Measurements from ENCODE around the gene MRPL18. TPM values are rescaled to one million over a fixed set of nuclear protein-coding genes. Genes with fewer than 3 reads are reported as not detected.

Gene MRPL18
- total and polyA plus RNA-seq, 2 donors (not counting 3 experiments of a cell fraction or from before 2014, with no cell fraction given): 55.4 to 70.7 TPM

DNA sequence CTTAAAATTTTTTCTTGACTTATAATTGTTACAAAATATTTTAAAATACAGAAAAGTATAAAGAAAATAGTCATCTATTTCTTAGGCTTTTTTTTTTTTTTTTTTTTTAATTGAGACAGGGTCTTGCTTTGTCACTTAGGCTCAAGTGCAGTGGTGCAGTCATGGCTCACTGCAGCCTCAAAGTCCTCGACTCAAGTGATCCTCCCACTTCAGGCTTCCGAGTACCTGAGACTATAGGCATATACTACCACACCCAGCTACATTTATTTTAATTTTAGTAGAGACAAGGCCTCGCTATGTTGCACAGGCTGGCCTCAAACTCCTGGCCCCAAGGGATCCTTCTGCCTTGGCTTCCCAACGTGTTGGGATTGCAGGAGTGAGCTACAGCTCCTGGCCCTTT, 33.8 kb upstream of the MRPL18 start:
- Histone ChIP-seq H3K4me3 (replicated peaks in 1 of 3; ENCODE audit: insufficient read depth in 1 of 3, low read depth in 1 of 3, low read length in 3 of 3) (no peak overlapping the region), H2AFZ (ENCODE audit: low read depth, low read length) (no peak overlapping the region), H3K27me3 (ENCODE audit: control insufficient read depth in 2 of 2, insufficient read depth in 2 of 2, low read length in 2 of 2) (no peaks in the 10 kb centered on the region), H4K20me1 (replicated peaks; ENCODE audit: control insufficient read depth, extremely low read depth, insufficient read depth, low read length) (no peaks in the 10 kb centered on the region), H3K9me1 (replicated peaks; ENCODE audit: control insufficient read depth, extremely low read depth, insufficient read depth, low read length) (no peaks in the 10 kb centered on the region), H3K4me2 (ENCODE audit: insufficient read depth, low read length) (no peak overlapping the region), H3K79me2 (ENCODE audit: control insufficient read depth, insufficient read depth, low read length) (peaks cover 10% of the 10 kb centered on the region), H3K4me1 (ENCODE audit: control insufficient read depth, extremely low read depth, insufficient read depth, low read length) (peaks cover 13% of the 10 kb centered on the region), H3K9me3 (replicated peaks; ENCODE audit: control insufficient read depth, insufficient read depth, low read length) (no peaks in the 10 kb centered on the region), H3K27ac (ENCODE audit: insufficient read depth, low read depth, low read length) (no peak overlapping the region), H3K36me3 (ENCODE audit: control insufficient read depth in 2 of 2, extremely low read depth in 1 of 2, insufficient read depth in 2 of 2, low read length in 2 of 2) (peaks cover 18 to 22% of the 10 kb centered on the region in 2 experiments), H3K9ac (replicated peaks; ENCODE audit: extremely low read depth, insufficient read depth, low read length) (no peak overlapping the region)
- TF ChIP-seq POLR2AphosphoS5 (IDR thresholded peaks at IDR 0.05; ENCODE audit: insufficient read depth, low read depth, low read length) (no peak), EZH2 (IDR thresholded peaks at IDR 0.05; ENCODE audit: borderline replicate concordance, low read depth, low read length, severe bottlenecking) (no peak), MYC (IDR thresholded peaks at IDR 0.05; ENCODE audit: low read depth, low read length) (no peak), JUN (IDR thresholded peaks at IDR 0.05; ENCODE audit: borderline replicate concordance, insufficient read depth, insufficient read length, low read depth) (no peak), POLR2A (IDR thresholded peaks at IDR 0.05; ENCODE audit: low read depth, low read length) (no peak), FOS (IDR thresholded peaks at IDR 0.05; ENCODE audit: borderline replicate concordance, insufficient read depth, low read length) (no peak), GATA2 (IDR thresholded peaks at IDR 0.05; ENCODE audit: insufficient read depth, insufficient read length, low read depth, low read length) (no peak)
- TF ChIP-seq, protein P1, sequence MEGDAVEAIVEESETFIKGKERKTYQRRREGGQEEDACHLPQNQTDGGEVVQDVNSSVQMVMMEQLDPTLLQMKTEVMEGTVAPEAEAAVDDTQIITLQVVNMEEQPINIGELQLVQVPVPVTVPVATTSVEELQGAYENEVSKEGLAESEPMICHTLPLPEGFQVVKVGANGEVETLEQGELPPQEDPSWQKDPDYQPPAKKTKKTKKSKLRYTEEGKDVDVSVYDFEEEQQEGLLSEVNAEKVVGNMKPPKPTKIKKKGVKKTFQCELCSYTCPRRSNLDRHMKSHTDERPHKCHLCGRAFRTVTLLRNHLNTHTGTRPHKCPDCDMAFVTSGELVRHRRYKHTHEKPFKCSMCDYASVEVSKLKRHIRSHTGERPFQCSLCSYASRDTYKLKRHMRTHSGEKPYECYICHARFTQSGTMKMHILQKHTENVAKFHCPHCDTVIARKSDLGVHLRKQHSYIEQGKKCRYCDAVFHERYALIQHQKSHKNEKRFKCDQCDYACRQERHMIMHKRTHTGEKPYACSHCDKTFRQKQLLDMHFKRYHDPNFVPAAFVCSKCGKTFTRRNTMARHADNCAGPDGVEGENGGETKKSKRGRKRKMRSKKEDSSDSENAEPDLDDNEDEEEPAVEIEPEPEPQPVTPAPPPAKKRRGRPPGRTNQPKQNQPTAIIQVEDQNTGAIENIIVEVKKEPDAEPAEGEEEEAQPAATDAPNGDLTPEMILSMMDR (IDR thresholded peaks at IDR 0.05; ENCODE audit: extremely low read depth in 1 of 2, insufficient read depth in 1 of 2, low read depth in 1 of 2, low read length in 2 of 2): no peak
- TF ChIP-seq, protein P2, sequence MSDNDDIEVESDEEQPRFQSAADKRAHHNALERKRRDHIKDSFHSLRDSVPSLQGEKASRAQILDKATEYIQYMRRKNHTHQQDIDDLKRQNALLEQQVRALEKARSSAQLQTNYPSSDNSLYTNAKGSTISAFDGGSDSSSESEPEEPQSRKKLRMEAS (IDR thresholded peaks at IDR 0.05; ENCODE audit: insufficient read depth, insufficient read length): no peak
- FAIRE-seq: no peak
- ChIA-PET POLR2A (interaction anchor here (0.6 kb wide), 1 partner anchor 19 kb away, joined by 3 read pairs; no protein-coding TSS in a partner anchor), CTCF (interaction anchor here (1.4 kb wide), 1 partner anchor 29 kb away, joined by 3 read pairs; the partner anchor contains the start of gene WTAP)
- dilution Hi-C loops (cut with MboI; ENCODE audit: extremely low pct_ligation_motif_present, low sequenced_read_pairs): no loop called here
- intact Hi-C loops (cut with micrococcal nuclease): no loop called here
- BruUV-seq (replicated peaks): no TSS peak
- no peak for DNase-seq (ENCODE audit: low read depth, low spot score)

Measured in endothelial cell of umbilical vein (primary cell).